ENCODE results near the gene UNKL. TPM values are rescaled to one million over a fixed set of nuclear protein-coding genes. Genes with fewer than 3 reads are reported as not detected.

Gene UNKL
- total RNA-seq, 1 experiment from 2014 or later, result 4.8 TPM

GRCh38 chr16:1401061-1401757, 13.3 kb downstream of the UNKL start:
- no peak for DNase-seq (ENCODE audit: low read depth)

- DNase-seq (ENCODE audit: low read depth), result no peak
Observed at GRCh38 chr16:1398826-1399581, 15.5 kb downstream of the UNKL start.

GRCh38 chr16:1398351-1398750, 16.2 kb downstream of the UNKL start:
- DNase-seq (ENCODE audit: low read depth), result no peak

- no peak for DNase-seq (ENCODE audit: low read depth)
Observed at GRCh38 chr16:1397779-1398178, 16.7 kb downstream of the UNKL start.

GRCh38 chr16:1395444-1396031, 19.0 kb downstream of the UNKL start:
- DNase-seq (ENCODE audit: low read depth), result no peak

GRCh38 chr16:1394367-1394951, 20.0 kb downstream of the UNKL start:
- no peak for DNase-seq (ENCODE audit: low read depth)

- no peak for DNase-seq (ENCODE audit: low read depth)
Observed at GRCh38 chr16:1393613-1394176, 20.8 kb downstream of the UNKL start.

- DNase-seq (ENCODE audit: low read depth), result no peak
Observed at GRCh38 chr16:1392826-1393225, 21.7 kb downstream of the UNKL start.

- DNase-seq (ENCODE audit: low read depth), result no peak
Observed at GRCh38 chr16:1390239-1390779, 24.2 kb downstream of the UNKL start.

- no peak for DNase-seq (ENCODE audit: low read depth)
Observed at GRCh38 chr16:1389762-1390161, 24.7 kb downstream of the UNKL start.

- no peak for DNase-seq (ENCODE audit: low read depth)
Observed at GRCh38 chr16:1387331-1387730, 27.2 kb downstream of the UNKL start.

- DNase-seq (ENCODE audit: low read depth), result no peak
Observed at GRCh38 chr16:1385232-1385631, 29.3 kb downstream of the UNKL start.

GRCh38 chr16:1383556-1383955, 30.9 kb downstream of the UNKL start:
- no peak for DNase-seq (ENCODE audit: low read depth)

GRCh38 chr16:1381612-1382406, 32.7 kb downstream of the UNKL start:
- no peak for DNase-seq (ENCODE audit: low read depth)

- DNase-seq (ENCODE audit: low read depth), result no peak
Observed at GRCh38 chr16:1380195-1380594, 34.3 kb downstream of the UNKL start.

- peak; percentile 53 for DNase-seq (ENCODE audit: low read depth)
Observed at GRCh38 chr16:1379304-1380076, 35.0 kb downstream of the UNKL start.

- DNase-seq (ENCODE audit: low read depth), result peak; percentile 88
Observed at GRCh38 chr16:1378804-1379303, 35.6 kb downstream of the UNKL start.

- no peak for DNase-seq (ENCODE audit: low read depth)
Observed at GRCh38 chr16:1378087-1378803, 36.3 kb downstream of the UNKL start.

GRCh38 chr16:1377406-1378010, 37.0 kb downstream of the UNKL start:
- peak; percentile 16 for DNase-seq (ENCODE audit: low read depth)
